ENCODE measurements around the gene CIT. TPM values are rescaled to one million over a fixed set of nuclear protein-coding genes. Genes with fewer than 3 reads are reported as not detected.

Gene CIT
- total and polyA plus RNA-seq, 8 donors, result 7.0 to 33.2 (median 20.8) TPM

DNA sequence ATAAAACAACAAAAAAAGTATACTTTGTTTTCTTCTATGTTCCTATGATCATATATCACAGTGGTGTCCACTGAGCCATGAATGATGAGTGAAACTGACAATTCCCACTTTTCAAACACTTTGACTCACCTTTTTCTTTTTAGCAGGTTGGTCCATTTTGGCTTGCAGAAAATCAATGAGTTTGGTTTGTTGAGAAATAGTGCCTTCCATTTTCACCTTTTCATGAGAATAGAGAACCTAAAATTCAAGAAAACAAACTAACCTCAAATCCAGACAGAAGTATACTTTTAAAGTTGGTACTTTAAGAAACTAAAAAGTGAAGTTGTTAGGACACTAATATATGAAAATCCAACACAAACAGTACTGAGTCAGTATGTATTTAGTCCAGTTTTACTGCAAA is 156.8 kb downstream of the CIT start:
- ATAC-seq (no peak), DNase-seq (no peak)
- Histone ChIP-seq H3K27ac (no peak overlapping the region), H3K4me1 (peaks cover 4 to 7% of the 10 kb centered on the region in 2 donors), H3K27me3 (no peaks in the 10 kb centered on the region), H3K9me3 (no peaks in the 10 kb centered on the region), H3K4me3 (no peak overlapping the region), H3K36me3 (peaks cover 0 to 9% of the 10 kb centered on the region in 2 donors)
- intact Hi-C loops (cut with DNase I), result no loop called here
- TF ChIP-seq, protein P1, sequence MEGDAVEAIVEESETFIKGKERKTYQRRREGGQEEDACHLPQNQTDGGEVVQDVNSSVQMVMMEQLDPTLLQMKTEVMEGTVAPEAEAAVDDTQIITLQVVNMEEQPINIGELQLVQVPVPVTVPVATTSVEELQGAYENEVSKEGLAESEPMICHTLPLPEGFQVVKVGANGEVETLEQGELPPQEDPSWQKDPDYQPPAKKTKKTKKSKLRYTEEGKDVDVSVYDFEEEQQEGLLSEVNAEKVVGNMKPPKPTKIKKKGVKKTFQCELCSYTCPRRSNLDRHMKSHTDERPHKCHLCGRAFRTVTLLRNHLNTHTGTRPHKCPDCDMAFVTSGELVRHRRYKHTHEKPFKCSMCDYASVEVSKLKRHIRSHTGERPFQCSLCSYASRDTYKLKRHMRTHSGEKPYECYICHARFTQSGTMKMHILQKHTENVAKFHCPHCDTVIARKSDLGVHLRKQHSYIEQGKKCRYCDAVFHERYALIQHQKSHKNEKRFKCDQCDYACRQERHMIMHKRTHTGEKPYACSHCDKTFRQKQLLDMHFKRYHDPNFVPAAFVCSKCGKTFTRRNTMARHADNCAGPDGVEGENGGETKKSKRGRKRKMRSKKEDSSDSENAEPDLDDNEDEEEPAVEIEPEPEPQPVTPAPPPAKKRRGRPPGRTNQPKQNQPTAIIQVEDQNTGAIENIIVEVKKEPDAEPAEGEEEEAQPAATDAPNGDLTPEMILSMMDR (IDR thresholded peaks at IDR 0.05), result no peak

DNA sequence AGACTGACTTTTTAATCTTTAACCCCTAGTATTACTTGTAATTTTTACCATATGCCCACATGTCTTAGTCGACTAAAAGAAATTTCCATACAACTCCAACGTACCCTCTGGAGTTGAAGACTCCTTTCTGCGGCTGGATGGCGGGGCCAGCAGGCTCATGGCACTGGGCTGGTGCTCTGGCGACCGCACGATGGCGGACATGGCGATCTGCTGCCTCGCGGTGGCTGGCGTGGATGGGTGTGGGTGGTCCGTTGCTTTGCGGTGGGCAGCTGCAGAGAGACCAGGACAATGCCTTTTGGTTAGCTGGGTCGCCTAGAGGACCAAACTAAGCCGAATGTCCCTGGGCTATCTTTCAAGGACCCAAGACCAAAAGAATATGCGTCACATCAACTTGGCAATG is 159.0 kb downstream of the CIT start:
- DNase-seq (no peak), ATAC-seq (no peak)
- no peak overlapping the region for H3K4me3 ChIP-seq
- TF ChIP-seq, protein P1 (IDR thresholded peaks at IDR 0.05), result no peak
- intact Hi-C loops (cut with DNase I), result loop anchor here in 1 of 2 donors (10.0 kb wide), 1 partner anchor 57 kb away; no protein-coding TSS in a partner anchor
- H3K27me3 ChIP-seq, result no peaks in the 10 kb centered on the region
- H3K4me1 ChIP-seq, result peaks cover 7 to 10% of the 10 kb centered on the region in 2 donors
- H3K9me3 ChIP-seq, result no peaks in the 10 kb centered on the region
- H3K27ac ChIP-seq, result no peak overlapping the region
- H3K36me3 ChIP-seq, result peaks cover 0 to 18% of the 10 kb centered on the region in 2 donors

DNA sequence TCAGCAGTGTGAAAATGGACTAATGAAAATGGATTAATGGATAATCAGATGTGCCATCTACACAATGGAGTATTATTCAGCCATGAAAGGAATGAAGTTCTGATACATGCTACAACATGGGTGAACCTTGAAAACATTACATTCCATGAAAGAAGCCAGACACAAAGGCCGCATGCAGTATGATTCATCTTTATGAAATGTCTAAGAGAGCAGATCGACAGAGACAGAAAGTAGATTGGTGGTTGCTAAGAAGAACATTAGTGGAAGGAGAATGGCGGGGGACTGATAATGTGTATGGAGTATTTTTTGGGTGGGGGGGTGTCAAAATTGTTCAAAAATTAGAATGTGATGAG is 161.9 kb downstream of the CIT start:
- Histone ChIP-seq H3K9me3 (no peaks in the 10 kb centered on the region), H3K4me1 (peaks cover 7 to 12% of the 10 kb centered on the region in 2 donors), H3K4me3 (no peak overlapping the region), H3K36me3 (peaks cover 0 to 30% of the 10 kb centered on the region in 2 donors), H3K27ac (peak overlapping the region in 1 of 2 donors; percentile 71), H3K27me3 (no peaks in the 10 kb centered on the region)
- TF ChIP-seq, protein P1 (IDR thresholded peaks at IDR 0.05), result no peak
- ATAC-seq (no peak), DNase-seq (no peak)
- intact Hi-C loops (cut with DNase I), result loop anchor here in 1 of 2 donors (10.0 kb wide), 1 partner anchor 60 kb away; no protein-coding TSS in a partner anchor

DNA sequence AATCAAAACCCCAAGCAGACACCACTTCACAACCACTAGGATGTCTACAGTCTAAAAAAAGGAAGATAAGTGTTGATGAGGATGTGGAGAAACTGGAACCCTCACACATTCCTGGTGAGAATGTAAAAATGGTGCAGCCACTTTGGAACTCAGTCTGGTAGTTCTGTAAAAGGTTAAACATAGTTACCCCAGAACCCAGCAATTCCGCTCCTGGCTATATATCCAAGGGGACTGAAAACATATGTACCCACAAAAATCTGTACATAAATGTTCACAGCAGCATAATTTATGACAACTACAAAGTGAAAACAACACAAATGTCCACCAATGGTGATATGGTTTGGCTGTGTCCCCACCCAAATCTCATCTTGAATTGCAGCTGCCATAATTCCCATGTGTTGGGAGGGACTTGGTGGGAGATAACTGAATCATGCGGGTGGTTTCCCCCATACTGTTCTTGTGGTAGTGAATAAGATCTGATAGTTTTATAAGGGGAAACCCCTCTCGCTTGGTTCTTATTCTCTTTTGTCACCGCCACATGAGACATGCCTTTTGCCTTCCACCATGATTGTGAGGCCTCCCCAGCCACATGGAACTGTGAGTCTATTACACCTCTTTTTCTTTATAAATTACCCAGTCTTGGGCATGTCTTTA is 162.4 kb downstream of the CIT start:
- no peaks in the 10 kb centered on the region for H3K9me3 ChIP-seq
- H3K27ac ChIP-seq, result no peak overlapping the region
- no peak for ATAC-seq
- DNase-seq, result no peak
- H3K4me1 ChIP-seq, result peaks cover 7 to 12% of the 10 kb centered on the region in 2 donors
- H3K36me3 ChIP-seq, result peaks cover 0 to 30% of the 10 kb centered on the region in 2 donors
- TF ChIP-seq, protein P1 (IDR thresholded peaks at IDR 0.05), result no peak
- no peaks in the 10 kb centered on the region for H3K27me3 ChIP-seq
- intact Hi-C loops (cut with DNase I), result loop anchor here in 1 of 2 donors (10.0 kb wide), 1 partner anchor 60 kb away; no protein-coding TSS in a partner anchor
- H3K4me3 ChIP-seq, result no peak overlapping the region

DNA sequence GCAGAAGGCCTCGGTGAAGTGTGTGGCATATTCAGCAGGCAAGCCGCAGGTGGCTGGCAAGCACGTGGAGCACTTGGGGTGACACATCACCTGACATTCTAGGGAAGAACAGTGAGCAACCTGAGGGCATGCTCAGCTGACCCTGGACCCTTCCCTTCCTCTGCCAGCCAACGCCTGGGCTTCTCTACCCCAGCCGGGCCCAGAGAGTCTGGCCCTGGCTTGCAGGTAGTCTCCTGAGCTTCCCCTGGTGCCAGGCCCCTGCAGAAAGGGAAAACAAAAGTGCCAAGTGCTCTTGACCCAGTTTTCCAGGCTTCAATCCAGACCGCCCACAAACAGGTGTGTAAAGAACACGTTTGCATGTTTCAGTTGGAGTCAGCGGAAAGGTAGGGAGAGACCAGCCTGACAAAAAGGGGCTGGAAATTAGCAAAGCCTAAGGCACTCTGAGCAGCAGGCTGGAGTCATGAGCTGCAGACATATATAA is 163.5 kb downstream of the CIT start:
- DNase-seq (peak in 3 of 4 donors; percentile 27 to 77 (median 70)), ATAC-seq (peak; percentile 49)
- H3K4me3 ChIP-seq, result no peak overlapping the region
- no peaks in the 10 kb centered on the region for H3K27me3 ChIP-seq
- H3K9me3 ChIP-seq, result no peaks in the 10 kb centered on the region
- peaks cover 7 to 12% of the 10 kb centered on the region in 2 donors for H3K4me1 ChIP-seq
- peak overlapping the region; percentile 46 to 73 for H3K27ac ChIP-seq
- TF ChIP-seq, protein P1 (IDR thresholded peaks at IDR 0.05), result no peak
- H3K36me3 ChIP-seq, result peaks cover 0 to 27% of the 10 kb centered on the region in 2 donors
- intact Hi-C loops (cut with DNase I), result loop anchor here in 1 of 2 donors (10.0 kb wide), 1 partner anchor 61 kb away; no protein-coding TSS in a partner anchor

All from left lung (tissue), 10 donors.